ENCODE measurements around the gene TRPM2. TPM values are rescaled to one million over a fixed set of nuclear protein-coding genes. Genes with fewer than 3 reads are reported as not detected.

Gene TRPM2
- total RNA-seq, 1 donor from 2014 or later, result not detected

DNA sequence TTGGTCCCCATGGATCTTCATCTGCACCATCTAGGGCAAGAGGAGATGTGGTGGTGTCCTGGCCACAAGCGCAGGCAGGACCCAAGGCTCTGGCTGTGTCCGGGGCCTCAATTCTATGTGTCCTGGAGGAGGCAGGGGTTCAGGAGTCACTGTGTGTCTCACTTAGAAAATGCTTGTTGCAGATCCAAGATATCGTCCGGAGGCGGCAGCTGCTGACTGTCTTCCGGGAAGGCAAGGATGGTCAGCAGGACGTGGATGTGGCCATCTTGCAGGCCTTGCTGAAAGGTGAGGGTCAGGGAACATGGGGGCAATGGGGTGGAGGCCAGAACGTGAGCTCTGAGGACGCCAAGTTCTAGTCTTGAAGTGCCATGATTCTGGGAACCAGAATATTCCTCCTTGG is 29.1 kb downstream of the TRPM2 start:
- H3K4me3 Mint-ChIP-seq (ENCODE audit: unreplicated experiment), result no peak overlapping the region
- DNase-seq (ENCODE audit: extremely low spot score, unreplicated experiment), result no peak
- H3K27me3 Mint-ChIP-seq (ENCODE audit: unreplicated experiment), result peaks cover 3% of the 10 kb centered on the region
- H3K9me3 Mint-ChIP-seq (ENCODE audit: unreplicated experiment), result peaks cover 32% of the 10 kb centered on the region
- no peaks in the 10 kb centered on the region for H3K4me1 Mint-ChIP-seq (ENCODE audit: unreplicated experiment)
- no peaks in the 10 kb centered on the region for H3K36me3 Mint-ChIP-seq (ENCODE audit: unreplicated experiment)
- no peak overlapping the region for H3K27ac Mint-ChIP-seq (ENCODE audit: unreplicated experiment)
- TF ChIP-seq, protein P1, sequence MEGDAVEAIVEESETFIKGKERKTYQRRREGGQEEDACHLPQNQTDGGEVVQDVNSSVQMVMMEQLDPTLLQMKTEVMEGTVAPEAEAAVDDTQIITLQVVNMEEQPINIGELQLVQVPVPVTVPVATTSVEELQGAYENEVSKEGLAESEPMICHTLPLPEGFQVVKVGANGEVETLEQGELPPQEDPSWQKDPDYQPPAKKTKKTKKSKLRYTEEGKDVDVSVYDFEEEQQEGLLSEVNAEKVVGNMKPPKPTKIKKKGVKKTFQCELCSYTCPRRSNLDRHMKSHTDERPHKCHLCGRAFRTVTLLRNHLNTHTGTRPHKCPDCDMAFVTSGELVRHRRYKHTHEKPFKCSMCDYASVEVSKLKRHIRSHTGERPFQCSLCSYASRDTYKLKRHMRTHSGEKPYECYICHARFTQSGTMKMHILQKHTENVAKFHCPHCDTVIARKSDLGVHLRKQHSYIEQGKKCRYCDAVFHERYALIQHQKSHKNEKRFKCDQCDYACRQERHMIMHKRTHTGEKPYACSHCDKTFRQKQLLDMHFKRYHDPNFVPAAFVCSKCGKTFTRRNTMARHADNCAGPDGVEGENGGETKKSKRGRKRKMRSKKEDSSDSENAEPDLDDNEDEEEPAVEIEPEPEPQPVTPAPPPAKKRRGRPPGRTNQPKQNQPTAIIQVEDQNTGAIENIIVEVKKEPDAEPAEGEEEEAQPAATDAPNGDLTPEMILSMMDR (IDR thresholded peaks at IDR 0.05), result no peak

DNA sequence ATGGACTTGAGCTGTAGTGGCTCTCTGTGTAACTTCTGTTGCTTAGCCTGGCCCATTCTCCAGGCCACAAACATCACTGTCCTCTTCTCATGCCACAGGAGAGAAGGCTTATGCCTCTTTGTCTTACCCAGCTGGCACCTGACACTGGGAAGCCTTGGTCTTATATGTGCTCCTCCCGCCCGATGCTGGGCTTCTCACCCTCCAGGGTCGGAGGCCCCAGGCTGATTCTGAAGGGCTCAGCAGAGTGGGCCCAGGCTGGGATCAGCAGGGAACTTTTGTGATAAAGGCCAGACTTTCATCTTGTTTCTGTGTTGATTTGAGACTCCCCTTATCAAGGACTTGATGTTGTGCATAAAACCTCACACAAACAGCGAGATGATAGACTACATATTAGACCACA is 29.8 kb downstream of the TRPM2 start:
- Mint-ChIP-seq H3K4me3 (ENCODE audit: unreplicated experiment) (no peak overlapping the region), H3K27ac (ENCODE audit: unreplicated experiment) (no peak overlapping the region), H3K36me3 (ENCODE audit: unreplicated experiment) (no peaks in the 10 kb centered on the region), H3K27me3 (ENCODE audit: unreplicated experiment) (peaks cover 4% of the 10 kb centered on the region), H3K9me3 (ENCODE audit: unreplicated experiment) (peaks cover 32% of the 10 kb centered on the region), H3K4me1 (ENCODE audit: unreplicated experiment) (no peaks in the 10 kb centered on the region)
- TF ChIP-seq, protein P1 (IDR thresholded peaks at IDR 0.05), result no peak
- no peak for DNase-seq (ENCODE audit: extremely low spot score, unreplicated experiment)

DNA sequence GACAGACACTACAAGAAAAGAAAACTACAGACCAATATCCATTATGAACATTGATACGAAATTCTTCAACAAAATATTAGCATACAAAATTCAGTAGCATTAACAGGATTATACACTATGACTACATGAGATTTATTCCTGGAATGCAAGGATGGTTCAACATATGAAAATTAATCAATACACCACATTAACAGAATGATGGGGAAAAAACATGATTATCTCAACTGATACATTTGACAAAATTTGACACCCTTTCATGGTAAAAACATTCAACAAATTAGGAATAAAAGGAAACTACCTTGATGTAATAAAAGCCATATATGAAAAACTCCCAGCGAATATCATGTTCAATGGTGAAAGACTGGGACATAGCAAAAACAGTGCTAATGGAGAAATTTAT is 31.5 kb downstream of the TRPM2 start:
- no peaks in the 10 kb centered on the region for H3K4me1 Mint-ChIP-seq (ENCODE audit: unreplicated experiment)
- H3K36me3 Mint-ChIP-seq (ENCODE audit: unreplicated experiment), result no peaks in the 10 kb centered on the region
- H3K9me3 Mint-ChIP-seq (ENCODE audit: unreplicated experiment), result peaks cover 32% of the 10 kb centered on the region
- no peak overlapping the region for H3K4me3 Mint-ChIP-seq (ENCODE audit: unreplicated experiment)
- TF ChIP-seq, protein P1 (IDR thresholded peaks at IDR 0.05), result no peak
- DNase-seq (ENCODE audit: extremely low spot score, unreplicated experiment), result no peak
- peaks cover 7% of the 10 kb centered on the region for H3K27me3 Mint-ChIP-seq (ENCODE audit: unreplicated experiment)
- H3K27ac Mint-ChIP-seq (ENCODE audit: unreplicated experiment), result no peak overlapping the region

DNA sequence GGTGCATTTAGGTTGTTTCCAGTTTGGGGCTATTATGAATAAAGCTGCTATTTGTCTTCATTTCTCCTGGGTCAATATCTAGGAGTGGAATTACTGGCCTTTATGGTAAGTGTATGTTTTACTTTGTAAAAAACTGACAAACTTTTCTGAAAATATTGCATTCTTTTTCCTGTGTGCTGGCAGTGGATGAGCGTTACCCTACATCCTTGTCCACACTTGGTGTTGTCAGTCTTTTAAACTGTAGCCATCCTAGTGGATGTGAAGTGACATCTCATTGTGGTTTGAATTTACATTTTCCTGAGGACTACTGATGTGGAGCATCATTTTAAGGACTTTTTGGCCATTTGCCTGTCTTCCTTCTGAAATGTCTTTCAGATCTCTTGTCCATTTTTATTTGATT is 35.9 kb downstream of the TRPM2 start:
- H3K4me3 Mint-ChIP-seq (ENCODE audit: unreplicated experiment), result no peak overlapping the region
- no peak for DNase-seq (ENCODE audit: extremely low spot score, unreplicated experiment)
- H3K4me1 Mint-ChIP-seq (ENCODE audit: unreplicated experiment), result no peaks in the 10 kb centered on the region
- no peaks in the 10 kb centered on the region for H3K36me3 Mint-ChIP-seq (ENCODE audit: unreplicated experiment)
- peaks cover 7% of the 10 kb centered on the region for H3K27me3 Mint-ChIP-seq (ENCODE audit: unreplicated experiment)
- TF ChIP-seq, protein P1 (IDR thresholded peaks at IDR 0.05), result no peak
- no peak overlapping the region for H3K27ac Mint-ChIP-seq (ENCODE audit: unreplicated experiment)
- H3K9me3 Mint-ChIP-seq (ENCODE audit: unreplicated experiment), result peaks cover 23% of the 10 kb centered on the region

DNA sequence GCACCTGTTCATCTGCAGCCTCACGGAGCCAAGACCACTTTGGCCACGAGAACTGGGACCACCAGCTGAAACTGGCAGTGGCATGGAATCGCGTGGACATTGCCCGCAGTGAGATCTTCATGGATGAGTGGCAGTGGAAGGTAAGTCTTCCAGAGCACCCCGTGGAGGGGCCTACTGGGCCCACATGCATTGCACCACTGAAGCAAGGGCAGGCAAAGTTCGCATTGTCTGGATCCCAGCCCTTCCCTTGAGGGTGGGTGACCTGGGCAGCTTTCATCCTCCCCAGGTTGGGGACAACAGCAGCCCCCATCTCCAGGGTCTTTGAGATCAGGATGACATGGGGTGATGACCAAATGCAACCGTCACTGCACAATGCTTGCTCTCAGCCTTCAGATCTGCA is 37.5 kb downstream of the TRPM2 start:
- Mint-ChIP-seq H3K9me3 (ENCODE audit: unreplicated experiment) (peaks cover 10% of the 10 kb centered on the region), H3K27me3 (ENCODE audit: unreplicated experiment) (peaks cover 9% of the 10 kb centered on the region), H3K27ac (ENCODE audit: unreplicated experiment) (no peak overlapping the region), H3K4me1 (ENCODE audit: unreplicated experiment) (no peaks in the 10 kb centered on the region), H3K36me3 (ENCODE audit: unreplicated experiment) (no peaks in the 10 kb centered on the region), H3K4me3 (ENCODE audit: unreplicated experiment) (no peak overlapping the region)
- peak; percentile 76 for DNase-seq (ENCODE audit: extremely low spot score, unreplicated experiment)
- TF ChIP-seq, protein P1 (IDR thresholded peaks at IDR 0.05), result no peak

Data from osteocyte (in vitro differentiated cells).